ENCODE measurements around the gene TMEM61.

Gene TMEM61

DNA sequence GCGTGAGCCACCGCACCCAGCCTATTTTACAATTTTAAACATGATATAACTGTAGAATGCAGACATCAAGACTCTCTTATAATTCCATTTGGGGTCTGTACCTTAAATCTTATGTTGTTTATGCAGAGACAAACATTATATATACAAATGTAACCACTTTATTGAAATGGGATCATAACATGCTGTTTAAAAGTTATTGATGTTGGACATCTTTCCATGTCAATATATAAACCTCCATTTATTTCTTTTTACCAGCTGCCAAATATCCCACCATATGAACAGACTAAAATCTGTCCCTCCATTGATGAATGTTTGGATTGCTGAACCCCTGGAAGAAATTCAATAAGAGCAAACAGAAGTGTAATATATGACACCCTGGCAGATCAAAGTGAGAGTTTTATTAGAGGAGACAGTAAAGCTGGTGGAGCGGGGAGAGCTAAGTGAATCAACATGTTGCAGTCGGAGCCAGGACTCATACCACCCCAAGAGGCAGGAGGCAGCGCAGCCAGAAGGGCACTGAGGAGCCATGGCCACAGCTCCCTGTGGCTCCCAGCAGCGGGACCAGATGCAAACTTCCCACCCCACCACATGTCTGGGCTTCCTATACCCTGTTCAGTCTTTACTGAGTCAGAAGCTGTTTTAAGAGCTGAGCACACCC is 54.2 kb downstream of the TMEM61 start:
- DNase-seq = no peak

DNA sequence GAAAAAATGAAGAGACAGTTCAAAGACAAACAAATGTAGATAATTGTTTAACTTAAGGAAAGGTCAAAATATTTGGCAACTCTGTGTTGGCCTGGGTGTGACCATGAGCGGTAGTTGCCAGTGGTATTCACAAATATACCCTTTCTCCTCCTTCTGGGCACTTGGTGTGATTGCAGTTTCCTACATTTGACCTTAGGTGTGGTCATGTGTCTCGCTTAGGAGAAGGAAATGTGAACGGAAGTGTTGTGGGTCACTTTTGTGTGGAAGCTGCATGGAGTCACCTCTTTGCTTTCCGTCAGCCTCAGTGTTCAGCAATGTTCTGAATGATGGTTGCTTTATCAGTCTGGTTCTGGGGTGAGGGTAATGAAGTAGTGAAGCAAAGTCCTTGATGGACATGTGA is 55.5 kb downstream of the TMEM61 start:
- no peak overlapping the region for H3K4me3 ChIP-seq (ENCODE audit: low read depth, low read length)
- no peaks in the 10 kb centered on the region for H3K36me3 ChIP-seq
- no peaks in the 10 kb centered on the region for H3K4me1 ChIP-seq
- TF ChIP-seq, protein P1, sequence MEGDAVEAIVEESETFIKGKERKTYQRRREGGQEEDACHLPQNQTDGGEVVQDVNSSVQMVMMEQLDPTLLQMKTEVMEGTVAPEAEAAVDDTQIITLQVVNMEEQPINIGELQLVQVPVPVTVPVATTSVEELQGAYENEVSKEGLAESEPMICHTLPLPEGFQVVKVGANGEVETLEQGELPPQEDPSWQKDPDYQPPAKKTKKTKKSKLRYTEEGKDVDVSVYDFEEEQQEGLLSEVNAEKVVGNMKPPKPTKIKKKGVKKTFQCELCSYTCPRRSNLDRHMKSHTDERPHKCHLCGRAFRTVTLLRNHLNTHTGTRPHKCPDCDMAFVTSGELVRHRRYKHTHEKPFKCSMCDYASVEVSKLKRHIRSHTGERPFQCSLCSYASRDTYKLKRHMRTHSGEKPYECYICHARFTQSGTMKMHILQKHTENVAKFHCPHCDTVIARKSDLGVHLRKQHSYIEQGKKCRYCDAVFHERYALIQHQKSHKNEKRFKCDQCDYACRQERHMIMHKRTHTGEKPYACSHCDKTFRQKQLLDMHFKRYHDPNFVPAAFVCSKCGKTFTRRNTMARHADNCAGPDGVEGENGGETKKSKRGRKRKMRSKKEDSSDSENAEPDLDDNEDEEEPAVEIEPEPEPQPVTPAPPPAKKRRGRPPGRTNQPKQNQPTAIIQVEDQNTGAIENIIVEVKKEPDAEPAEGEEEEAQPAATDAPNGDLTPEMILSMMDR (IDR thresholded peaks at IDR 0.05; ENCODE audit: low read depth, low read length) = no peak
- peaks cover 22% of the 10 kb centered on the region for H3K27me3 ChIP-seq
- H3K9me3 ChIP-seq = no peaks in the 10 kb centered on the region
- no peak for DNase-seq

More for the DNA sequence above, 54.2 kb downstream of the TMEM61 start:
- H3K9me3 ChIP-seq = no peaks in the 10 kb centered on the region
- H3K36me3 ChIP-seq = no peaks in the 10 kb centered on the region
- no peak overlapping the region for H3K4me3 ChIP-seq (ENCODE audit: low read depth, low read length)
- H3K4me1 ChIP-seq = no peaks in the 10 kb centered on the region
- TF ChIP-seq, protein P1 (IDR thresholded peaks at IDR 0.05; ENCODE audit: low read depth, low read length) = no peak
- peaks cover 9% of the 10 kb centered on the region for H3K27me3 ChIP-seq

DNA sequence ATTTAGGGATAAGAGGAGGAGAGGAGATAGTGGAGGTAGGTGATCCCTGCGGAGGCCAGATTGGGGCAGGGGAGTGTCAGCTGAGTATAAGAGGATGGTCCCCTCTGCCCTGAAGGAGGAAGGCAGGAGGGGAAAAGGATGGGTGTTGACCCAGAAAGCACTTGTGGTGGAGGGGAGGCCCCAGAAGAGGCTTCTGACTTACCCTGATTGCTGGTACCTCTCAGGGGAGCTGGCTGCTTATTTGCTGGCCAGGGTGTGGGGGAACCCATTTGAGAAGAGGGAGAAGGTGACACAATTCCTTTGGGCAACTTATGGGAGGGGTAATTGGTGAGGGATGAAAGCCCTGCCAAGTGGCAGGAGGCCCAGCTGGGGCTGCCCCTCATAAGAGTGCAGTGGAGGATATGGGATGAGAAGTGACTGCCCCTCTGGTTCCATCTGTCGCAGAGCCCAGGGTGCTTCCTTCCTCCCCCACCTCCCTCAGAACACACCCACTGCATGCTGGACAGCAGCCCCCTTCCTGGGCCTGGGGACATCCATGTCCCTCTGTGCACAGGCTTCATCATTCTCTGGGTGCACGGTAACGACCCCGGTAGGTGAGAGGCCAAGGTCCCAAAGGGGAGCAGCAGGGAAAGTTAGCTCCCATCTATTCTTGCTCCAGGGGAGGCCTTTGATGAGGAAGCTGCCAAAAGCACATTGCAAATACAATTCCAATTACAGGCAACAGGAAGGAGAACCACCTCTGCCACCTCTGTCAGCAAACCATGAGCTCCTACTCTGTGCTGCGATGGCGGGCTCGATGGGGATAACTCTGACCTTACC is 57.5 kb downstream of the TMEM61 start:
- no peaks in the 10 kb centered on the region for H3K36me3 ChIP-seq
- peaks cover 26% of the 10 kb centered on the region for H3K27me3 ChIP-seq
- H3K4me1 ChIP-seq = no peaks in the 10 kb centered on the region
- H3K4me3 ChIP-seq (ENCODE audit: low read depth, low read length) = no peak overlapping the region
- no peak for DNase-seq
- no peaks in the 10 kb centered on the region for H3K9me3 ChIP-seq
- TF ChIP-seq, protein P1 (IDR thresholded peaks at IDR 0.05; ENCODE audit: low read depth, low read length) = no peak

DNA sequence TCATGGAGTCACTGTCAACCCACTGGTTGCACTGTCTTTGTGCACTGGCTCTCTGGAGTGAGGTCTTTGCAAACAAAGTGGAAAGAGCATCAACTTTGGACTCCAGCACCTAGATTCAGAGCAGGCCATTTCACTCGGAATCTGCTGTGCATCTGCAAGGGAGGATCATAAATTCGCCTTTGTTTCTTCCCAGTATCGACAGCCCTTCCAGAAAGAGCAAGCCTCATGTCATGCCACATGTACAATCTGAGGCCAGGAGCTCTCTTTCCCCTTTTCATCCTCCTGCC is 58.1 kb downstream of the TMEM61 start:
- H3K4me3 ChIP-seq (ENCODE audit: low read depth, low read length) = no peak overlapping the region
- H3K36me3 ChIP-seq = no peaks in the 10 kb centered on the region
- TF ChIP-seq, protein P1 (IDR thresholded peaks at IDR 0.05; ENCODE audit: low read depth, low read length) = no peak
- DNase-seq = no peak
- H3K4me1 ChIP-seq = no peaks in the 10 kb centered on the region
- H3K27me3 ChIP-seq = peaks cover 26% of the 10 kb centered on the region
- H3K9me3 ChIP-seq = no peaks in the 10 kb centered on the region

DNA sequence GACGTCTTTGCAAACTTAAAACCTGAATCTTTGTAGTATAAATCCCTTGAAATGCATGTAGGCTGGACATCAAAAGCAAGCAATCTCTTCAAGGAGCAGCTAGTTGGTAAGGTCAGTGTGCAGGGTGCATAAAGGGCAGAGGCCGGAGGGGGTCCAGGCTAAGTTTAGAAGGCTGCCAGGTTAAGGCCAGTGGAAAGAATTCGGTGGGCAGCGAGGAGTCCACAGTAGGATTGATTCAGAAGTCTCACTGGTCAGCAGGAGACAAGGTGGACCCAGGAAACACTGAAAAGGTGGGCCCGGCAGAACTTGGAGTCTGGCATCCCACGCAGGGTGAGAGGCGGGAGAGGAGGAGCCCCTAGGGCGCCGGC is 58.5 kb downstream of the TMEM61 start:
- no peaks in the 10 kb centered on the region for H3K4me1 ChIP-seq
- peaks cover 26% of the 10 kb centered on the region for H3K27me3 ChIP-seq
- H3K9me3 ChIP-seq = no peaks in the 10 kb centered on the region
- no peaks in the 10 kb centered on the region for H3K36me3 ChIP-seq
- H3K4me3 ChIP-seq (ENCODE audit: low read depth, low read length) = no peak overlapping the region
- TF ChIP-seq, protein P1 (IDR thresholded peaks at IDR 0.05; ENCODE audit: low read depth, low read length) = no peak
- DNase-seq = no peak
